Gastroesophageal sphincter (tissue), 3 donors: ENCODE data around the gene PHETA2.

ENCODE experiments used
- CTCF ChIP-seq, 4 experiments: fragments of 200-600 bp in 2 of 4; fragments of 450-650 bp in 2 of 4; sonication (generic) in 1 of 4; IDR thresholded peaks; one replicate each; pipeline ENCODE4 v1.5.1; 2017 to 2019; ENCODE audit warnings: antibody characterized with exemption in 4 of 4, mild to moderate bottlenecking in 2 of 4, moderate library complexity in 2 of 4
- POLR2AphosphoS5 ChIP-seq: sonication (generic); formaldehyde crosslinking; IDR thresholded peaks from one replicate; pipeline ENCODE4 v1.6.1; 2017; ENCODE audit warnings: antibody characterized with exemption

- TF ChIP-seq POLR2AphosphoS5 (peak; percentile 90), CTCF (IDR thresholded peaks at IDR 0.05) (peak in 1 of 4 experiments; percentile 14)
These were observed 5.5 kb downstream of the PHETA2 start, which contains the start of gene SMDT1 for GRCh38 chr22:42079319-42080251.
